Measurements from ENCODE around the gene GRWD1.

GRWD1 gene

DNA sequence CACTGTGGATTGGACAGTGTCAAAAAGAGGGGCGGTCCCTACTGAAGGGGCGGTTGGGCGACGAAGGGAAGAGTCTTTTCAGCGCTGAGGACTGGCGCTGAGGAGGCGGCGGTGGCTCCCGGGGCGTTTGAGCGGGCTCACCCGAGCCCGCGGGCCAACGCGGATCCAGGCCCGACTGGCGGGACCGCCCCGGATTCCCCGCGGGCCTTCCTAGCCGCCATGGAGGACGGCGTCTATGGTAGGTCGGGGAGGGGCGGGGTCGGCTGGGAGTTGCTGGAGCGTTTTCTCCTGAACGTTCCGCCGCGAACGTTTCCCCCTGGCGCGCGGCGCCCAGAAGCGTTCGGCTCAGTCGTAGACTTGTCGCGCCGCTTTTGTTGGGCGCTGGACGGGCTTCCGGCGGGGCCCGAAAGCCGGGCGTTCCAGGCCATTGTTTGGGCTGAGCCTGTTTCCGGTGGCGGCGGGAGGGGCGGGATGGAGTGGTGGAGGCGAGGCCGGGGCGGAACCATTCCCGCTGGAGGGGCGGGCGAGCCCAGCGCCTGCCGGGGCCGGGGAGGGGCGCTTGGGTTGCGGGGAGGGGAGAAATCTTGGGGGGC is 23.6 kb downstream of the GRWD1 start, which contains the start of gene CYTH2 (continued):
- peak; percentile 70; the same call in 1 of the 2 replicates for TF ChIP-seq ZEB2 (tag by site-specific recombination; IDR thresholded peaks at IDR 0.05)
- TF ChIP-seq, protein P1, sequence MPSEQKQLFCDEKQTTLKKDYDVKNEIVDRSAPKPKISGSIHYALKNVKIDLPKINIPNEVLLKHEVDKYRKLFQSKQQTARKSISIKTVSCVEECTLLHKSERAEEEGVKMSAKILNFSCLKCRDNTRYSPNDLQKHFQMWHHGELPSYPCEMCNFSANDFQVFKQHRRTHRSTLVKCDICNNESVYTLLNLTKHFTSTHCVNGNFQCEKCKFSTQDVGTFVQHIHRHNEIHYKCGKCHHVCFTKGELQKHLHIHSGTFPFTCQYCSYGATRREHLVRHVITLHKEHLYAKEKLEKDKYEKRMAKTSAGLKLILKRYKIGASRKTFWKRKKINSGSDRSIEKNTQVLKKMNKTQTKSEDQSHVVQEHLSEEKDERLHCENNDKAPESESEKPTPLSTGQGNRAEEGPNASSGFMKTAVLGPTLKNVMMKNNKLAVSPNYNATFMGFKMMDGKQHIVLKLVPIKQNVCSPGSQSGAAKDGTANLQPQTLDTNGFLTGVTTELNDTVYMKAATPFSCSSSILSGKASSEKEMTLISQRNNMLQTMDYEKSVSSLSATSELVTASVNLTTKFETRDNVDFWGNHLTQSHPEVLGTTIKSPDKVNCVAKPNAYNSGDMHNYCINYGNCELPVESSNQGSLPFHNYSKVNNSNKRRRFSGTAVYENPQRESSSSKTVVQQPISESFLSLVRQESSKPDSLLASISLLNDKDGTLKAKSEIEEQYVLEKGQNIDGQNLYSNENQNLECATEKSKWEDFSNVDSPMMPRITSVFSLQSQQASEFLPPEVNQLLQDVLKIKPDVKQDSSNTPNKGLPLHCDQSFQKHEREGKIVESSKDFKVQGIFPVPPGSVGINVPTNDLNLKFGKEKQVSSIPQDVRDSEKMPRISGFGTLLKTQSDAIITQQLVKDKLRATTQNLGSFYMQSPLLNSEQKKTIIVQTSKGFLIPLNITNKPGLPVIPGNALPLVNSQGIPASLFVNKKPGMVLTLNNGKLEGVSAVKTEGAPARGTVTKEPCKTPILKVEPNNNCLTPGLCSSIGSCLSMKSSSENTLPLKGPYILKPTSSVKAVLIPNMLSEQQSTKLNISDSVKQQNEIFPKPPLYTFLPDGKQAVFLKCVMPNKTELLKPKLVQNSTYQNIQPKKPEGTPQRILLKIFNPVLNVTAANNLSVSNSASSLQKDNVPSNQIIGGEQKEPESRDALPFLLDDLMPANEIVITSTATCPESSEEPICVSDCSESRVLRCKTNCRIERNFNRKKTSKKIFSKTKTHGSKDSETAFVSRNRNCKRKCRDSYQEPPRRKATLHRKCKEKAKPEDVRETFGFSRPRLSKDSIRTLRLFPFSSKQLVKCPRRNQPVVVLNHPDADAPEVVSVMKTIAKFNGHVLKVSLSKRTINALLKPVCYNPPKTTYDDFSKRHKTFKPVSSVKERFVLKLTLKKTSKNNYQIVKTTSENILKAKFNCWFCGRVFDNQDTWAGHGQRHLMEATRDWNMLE (tag by site-specific recombination; conservative IDR thresholded peaks at IDR 0.05; ENCODE audit: low read depth), result 0 out of 2 replicates have a peak, but pooled peaks have one; percentile 18
- 0 out of 2 replicates have a peak, but pooled peaks have one; percentile 62 for TF ChIP-seq GLI4 (tag by site-specific recombination; IDR thresholded peaks at IDR 0.05)
- peak; percentile 66; the same call in 1 of the 2 replicates for TF ChIP-seq ZNF37A (tag by site-specific recombination; IDR thresholded peaks at IDR 0.05)
- peak; percentile 76 for TF ChIP-seq SP7 (tag by site-specific recombination; IDR thresholded peaks at IDR 0.05)
- TF ChIP-seq ZNF501 (tag by site-specific recombination; IDR thresholded peaks at IDR 0.05), result peak; percentile 81; the same call in 1 of the 2 replicates
- TF ChIP-seq KLF7 (tag by site-specific recombination; IDR thresholded peaks at IDR 0.05; ENCODE audit: borderline replicate concordance), result peak; percentile 81; the same call in 1 of the 2 replicates
- TF ChIP-seq ZNF398 (tag by site-specific recombination; IDR thresholded peaks at IDR 0.05), result peak; percentile 88
- TF ChIP-seq, protein P2, sequence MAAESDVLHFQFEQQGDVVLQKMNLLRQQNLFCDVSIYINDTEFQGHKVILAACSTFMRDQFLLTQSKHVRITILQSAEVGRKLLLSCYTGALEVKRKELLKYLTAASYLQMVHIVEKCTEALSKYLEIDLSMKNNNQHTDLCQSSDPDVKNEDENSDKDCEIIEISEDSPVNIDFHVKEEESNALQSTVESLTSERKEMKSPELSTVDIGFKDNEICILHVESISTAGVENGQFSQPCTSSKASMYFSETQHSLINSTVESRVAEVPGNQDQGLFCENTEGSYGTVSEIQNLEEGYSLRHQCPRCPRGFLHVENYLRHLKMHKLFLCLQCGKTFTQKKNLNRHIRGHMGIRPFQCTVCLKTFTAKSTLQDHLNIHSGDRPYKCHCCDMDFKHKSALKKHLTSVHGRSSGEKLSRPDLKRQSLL (tag by site-specific recombination; IDR thresholded peaks at IDR 0.05), result peak; percentile 51; the same call in 1 of the 2 replicates
- TF ChIP-seq ZIC2 (tag by site-specific recombination; IDR thresholded peaks at IDR 0.05), result 0 out of 2 replicates have a peak, but pooled peaks have one; percentile 7
- peak; percentile 55; the same call in 1 of the 2 replicates for TF ChIP-seq YY2 (tag by site-specific recombination; IDR thresholded peaks at IDR 0.05)

DNA sequence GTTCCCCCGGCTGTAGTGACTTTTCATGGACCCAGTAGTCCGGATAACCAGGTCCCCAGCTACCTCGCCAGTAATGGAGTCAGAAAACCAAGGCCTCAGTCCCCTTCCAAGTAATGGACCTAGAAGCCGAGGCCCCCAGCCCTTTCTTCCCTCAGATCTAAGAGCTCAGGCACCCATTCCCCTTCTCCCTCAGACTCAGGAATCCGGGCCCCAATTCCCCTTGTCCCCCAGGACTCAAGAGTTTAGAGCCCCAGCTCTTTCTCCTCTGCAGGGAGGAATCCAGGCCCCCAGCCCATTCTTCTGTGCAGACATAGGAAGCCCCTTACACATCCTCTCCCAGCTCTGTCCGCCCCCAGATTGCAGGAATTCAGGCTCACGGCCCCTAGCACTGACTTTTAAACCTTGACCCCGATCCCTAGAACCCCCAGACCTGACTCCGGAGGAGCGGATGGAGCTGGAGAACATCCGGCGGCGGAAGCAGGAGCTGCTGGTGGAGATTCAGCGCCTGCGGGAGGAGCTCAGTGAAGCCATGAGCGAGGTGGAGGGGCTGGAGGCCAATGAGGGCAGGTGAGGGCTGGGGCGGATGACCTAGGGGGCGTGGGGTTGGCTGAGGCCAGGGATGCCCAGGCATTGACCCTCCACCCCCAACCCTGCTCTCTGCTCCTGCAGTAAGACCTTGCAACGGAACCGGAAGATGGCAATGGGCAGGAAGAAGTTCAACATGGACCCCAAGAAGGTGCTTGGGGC is 24.3 kb downstream of the GRWD1 start:
- POLR2A ChIA-PET, result interaction anchor here (0.6 to 1.7 kb wide), 15 partner anchors 9 to 484 kb away, joined by 3 to 8 read pairs (median 4); partner anchors contain the start of genes BAX, GRWD1, KDELR1 and RPL18
- Histone ChIP-seq H3K9me3 (ENCODE audit: control insufficient read depth, insufficient read depth, low read depth, low read length) (no peaks in the 10 kb centered on the region), H3K27ac (ENCODE audit: extremely low read depth, low read depth, low read length) (peak overlapping the region; percentile 97), H3K4me3 (ENCODE audit: low read depth, low read length) (peak overlapping the region; percentile 82), H3K36me3 (ENCODE audit: control insufficient read depth in 2 of 2, insufficient read depth in 1 of 2, low read length in 2 of 2) (peaks cover 29 to 48% of the 10 kb centered on the region in 2 experiments), H3K4me1 (ENCODE audit: control insufficient read depth, insufficient read depth, low read length) (peaks cover 11% of the 10 kb centered on the region)
- CTCF ChIA-PET, result interaction anchor here (0.9 to 1.8 kb wide), 5 partner anchors 19 to 156 kb away, joined by 4 to 9 read pairs (median 5); no protein-coding TSS in a partner anchor
- TF ChIP-seq ZBTB48 (tag by site-specific recombination; IDR thresholded peaks at IDR 0.05), result 0 out of 2 replicates have a peak, but pooled peaks have one; percentile 43
- TF ChIP-seq, protein P3, sequence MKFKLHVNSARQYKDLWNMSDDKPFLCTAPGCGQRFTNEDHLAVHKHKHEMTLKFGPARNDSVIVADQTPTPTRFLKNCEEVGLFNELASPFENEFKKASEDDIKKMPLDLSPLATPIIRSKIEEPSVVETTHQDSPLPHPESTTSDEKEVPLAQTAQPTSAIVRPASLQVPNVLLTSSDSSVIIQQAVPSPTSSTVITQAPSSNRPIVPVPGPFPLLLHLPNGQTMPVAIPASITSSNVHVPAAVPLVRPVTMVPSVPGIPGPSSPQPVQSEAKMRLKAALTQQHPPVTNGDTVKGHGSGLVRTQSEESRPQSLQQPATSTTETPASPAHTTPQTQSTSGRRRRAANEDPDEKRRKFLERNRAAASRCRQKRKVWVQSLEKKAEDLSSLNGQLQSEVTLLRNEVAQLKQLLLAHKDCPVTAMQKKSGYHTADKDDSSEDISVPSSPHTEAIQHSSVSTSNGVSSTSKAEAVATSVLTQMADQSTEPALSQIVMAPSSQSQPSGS (tag by site-specific recombination; IDR thresholded peaks at IDR 0.05; ENCODE audit: low read depth), result no peak
- TF ChIP-seq, protein P4, sequence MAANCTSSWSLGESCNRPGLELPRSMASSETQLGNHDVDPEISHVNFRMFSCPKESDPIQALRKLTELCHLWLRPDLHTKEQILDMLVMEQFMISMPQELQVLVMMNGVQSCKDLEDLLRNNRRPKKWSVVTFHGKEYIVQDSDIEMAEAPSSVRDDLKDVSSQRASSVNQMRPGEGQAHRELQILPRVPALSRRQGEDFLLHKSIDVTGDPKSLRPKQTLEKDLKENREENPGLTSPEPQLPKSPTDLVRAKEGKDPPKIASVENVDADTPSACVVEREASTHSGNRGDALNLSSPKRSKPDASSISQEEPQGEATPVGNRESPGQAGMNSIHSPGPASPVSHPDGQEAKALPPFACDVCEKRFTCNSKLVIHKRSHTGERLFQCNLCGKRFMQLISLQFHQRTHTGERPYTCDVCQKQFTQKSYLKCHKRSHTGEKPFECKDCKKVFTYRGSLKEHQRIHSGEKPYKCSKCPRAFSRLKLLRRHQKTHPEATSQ (tag by site-specific recombination; IDR thresholded peaks at IDR 0.05), result no peak
- TF ChIP-seq MZF1 (tag by site-specific recombination; IDR thresholded peaks at IDR 0.05; ENCODE audit: borderline replicate concordance), result no peak
- no peak for TF ChIP-seq ZNF174 (tag by site-specific recombination; IDR thresholded peaks at IDR 0.05)
- TF ChIP-seq ZNF335 (tag by site-specific recombination; conservative IDR thresholded peaks at IDR 0.05), result 0 out of 2 replicates have a peak, but pooled peaks have one; percentile 1
- TF ChIP-seq, protein P5, sequence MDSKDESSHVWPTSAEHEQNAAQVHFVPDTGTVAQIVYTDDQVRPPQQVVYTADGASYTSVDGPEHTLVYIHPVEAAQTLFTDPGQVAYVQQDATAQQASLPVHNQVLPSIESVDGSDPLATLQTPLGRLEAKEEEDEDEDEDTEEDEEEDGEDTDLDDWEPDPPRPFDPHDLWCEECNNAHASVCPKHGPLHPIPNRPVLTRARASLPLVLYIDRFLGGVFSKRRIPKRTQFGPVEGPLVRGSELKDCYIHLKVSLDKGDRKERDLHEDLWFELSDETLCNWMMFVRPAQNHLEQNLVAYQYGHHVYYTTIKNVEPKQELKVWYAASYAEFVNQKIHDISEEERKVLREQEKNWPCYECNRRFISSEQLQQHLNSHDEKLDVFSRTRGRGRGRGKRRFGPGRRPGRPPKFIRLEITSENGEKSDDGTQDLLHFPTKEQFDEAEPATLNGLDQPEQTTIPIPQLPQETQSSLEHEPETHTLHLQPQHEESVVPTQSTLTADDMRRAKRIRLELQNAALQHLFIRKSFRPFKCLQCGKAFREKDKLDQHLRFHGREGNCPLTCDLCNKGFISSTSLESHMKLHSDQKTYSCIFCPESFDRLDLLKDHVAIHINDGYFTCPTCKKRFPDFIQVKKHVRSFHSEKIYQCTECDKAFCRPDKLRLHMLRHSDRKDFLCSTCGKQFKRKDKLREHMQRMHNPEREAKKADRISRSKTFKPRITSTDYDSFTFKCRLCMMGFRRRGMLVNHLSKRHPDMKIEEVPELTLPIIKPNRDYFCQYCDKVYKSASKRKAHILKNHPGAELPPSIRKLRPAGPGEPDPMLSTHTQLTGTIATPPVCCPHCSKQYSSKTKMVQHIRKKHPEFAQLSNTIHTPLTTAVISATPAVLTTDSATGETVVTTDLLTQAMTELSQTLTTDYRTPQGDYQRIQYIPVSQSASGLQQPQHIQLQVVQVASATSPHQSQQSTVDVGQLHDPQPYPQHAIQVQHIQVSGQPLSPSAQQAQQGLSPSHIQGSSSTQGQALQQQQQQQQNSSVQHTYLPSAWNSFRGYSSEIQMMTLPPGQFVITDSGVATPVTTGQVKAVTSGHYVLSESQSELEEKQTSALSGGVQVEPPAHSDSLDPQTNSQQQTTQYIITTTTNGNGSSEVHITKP (tag by site-specific recombination; IDR thresholded peaks at IDR 0.05), result peak; percentile 6; the same call in 1 of the 2 replicates

Data from HEK293 (cell line).